HG03439 (cell line): ENCODE data around the gene AGTPBP1.
A peak's percentile ranks its signal among the peaks of the same experiment; 100 is the strongest.
"Not testable (repeated sequence)": the region's sequence is repeated elsewhere in the genome, so short reads cannot be mapped to it uniquely, and the experiment has no call there.

Experiments used
- ATAC-seq: cut with Tn5 transposase; IDR thresholded peaks from one replicate; pipeline ENCODE4 v1.9.1; 2021; ENCODE audit warnings: mild to moderate bottlenecking, moderate library complexity; ENCODE audit not compliant: unreplicated experiment

Gene AGTPBP1

DNA sequence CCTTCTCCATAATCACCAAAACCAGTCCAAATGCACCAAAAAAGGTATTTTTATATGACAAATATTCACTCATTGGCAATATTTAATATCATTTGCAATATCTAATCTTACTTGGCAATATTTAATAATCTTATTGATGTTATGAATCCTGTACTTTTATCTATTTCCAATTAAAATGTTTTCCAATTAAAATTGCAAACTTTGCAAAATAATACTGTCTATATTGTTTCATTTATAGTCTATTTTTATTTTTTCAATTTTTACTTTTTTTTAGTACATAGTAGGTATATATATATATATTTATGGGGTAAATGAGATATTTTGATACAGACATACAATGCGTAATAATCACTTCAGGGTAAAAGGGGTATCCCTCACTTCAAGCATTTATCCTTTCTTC is 109.9 kb downstream of the AGTPBP1 start:
- ATAC-seq, result no peak

- ATAC-seq, result no peak
These were observed 111.1 kb downstream of the AGTPBP1 start for GRCh38 chr9:85630676-85631075.

DNA sequence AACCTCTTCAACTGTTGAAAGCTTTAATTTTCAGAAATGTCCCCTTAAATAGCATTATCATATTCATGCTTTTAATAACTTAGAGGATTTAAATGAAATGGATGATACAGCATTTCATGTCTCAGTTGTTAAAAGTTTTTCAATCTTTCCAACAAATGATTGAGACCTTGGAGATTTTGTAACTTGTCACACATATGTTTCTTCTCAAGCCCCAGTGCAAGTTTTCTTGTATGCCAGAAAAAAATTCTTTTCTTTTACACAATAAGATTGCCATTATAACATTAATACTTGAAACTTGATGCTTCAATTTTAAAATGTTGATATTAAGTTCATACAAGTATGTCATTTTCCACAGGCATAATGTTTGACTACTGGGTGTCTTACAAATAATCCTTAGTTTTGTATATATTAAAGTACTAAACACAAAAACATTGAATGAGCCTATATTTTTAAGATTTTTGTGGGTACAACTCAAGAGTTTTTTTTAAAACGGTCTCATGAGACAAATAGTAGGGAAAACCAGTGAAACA is 124.5 kb downstream of the AGTPBP1 start:
- no peak for ATAC-seq

- no peak for ATAC-seq
These were observed 126.0 kb downstream of the AGTPBP1 start for GRCh38 chr9:85615792-85616191.

- peak; percentile 77 for ATAC-seq
These were observed 131.5 kb downstream of the AGTPBP1 start for GRCh38 chr9:85610074-85610860.

- ATAC-seq, result no peak
These were observed 135.8 kb downstream of the AGTPBP1 start for GRCh38 chr9:85605905-85606304.

DNA sequence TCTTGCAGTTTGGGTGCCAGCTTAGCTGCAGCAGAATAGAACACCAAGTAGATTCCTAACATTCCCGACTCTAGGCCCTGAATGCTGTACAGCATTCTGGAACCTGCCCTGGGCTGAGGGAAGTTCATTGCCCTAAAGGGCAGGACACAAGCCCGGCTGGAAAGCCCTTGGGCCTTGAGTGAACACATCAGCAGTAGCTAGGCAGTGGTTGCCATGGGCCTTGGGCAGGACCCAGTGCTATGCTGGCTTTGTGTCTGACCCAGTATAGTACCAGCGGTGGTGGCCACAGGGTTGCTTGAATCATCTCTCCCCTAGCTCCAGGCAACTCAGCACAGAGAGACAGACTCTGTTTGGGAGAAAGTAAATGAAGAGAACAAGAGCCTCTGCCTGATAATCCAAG is 137.8 kb downstream of the AGTPBP1 start:
- ATAC-seq, result no peak

GRCh38 chr9:85602742-85603141 is 139.0 kb downstream of the AGTPBP1 start:
- no peak for ATAC-seq

GRCh38 chr9:85600675-85601263 is 141.0 kb downstream of the AGTPBP1 start:
- ATAC-seq, result no peak

- no peak for ATAC-seq
These were observed 142.1 kb downstream of the AGTPBP1 start for GRCh38 chr9:85599540-85600105.

GRCh38 chr9:85594316-85594715 is 147.4 kb downstream of the AGTPBP1 start:
- no peak for ATAC-seq

DNA sequence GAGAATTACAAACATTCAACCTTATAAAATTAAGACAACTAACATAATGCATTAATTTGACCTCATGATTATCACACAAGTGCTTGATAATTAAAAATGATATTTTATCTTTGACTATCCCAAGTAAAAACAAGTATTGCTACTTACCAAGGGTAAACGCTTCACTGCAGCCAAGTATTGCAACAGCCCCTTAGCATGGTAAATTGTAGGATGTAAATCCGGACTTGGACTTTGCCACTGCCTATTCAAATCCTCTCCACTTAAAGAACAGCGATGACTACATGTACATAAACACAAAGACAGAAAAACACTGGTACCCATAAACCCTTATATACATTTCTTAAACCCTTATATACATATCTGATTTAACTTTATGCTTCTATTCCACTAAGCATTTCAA is 155.1 kb downstream of the AGTPBP1 start:
- ATAC-seq, result no peak

DNA sequence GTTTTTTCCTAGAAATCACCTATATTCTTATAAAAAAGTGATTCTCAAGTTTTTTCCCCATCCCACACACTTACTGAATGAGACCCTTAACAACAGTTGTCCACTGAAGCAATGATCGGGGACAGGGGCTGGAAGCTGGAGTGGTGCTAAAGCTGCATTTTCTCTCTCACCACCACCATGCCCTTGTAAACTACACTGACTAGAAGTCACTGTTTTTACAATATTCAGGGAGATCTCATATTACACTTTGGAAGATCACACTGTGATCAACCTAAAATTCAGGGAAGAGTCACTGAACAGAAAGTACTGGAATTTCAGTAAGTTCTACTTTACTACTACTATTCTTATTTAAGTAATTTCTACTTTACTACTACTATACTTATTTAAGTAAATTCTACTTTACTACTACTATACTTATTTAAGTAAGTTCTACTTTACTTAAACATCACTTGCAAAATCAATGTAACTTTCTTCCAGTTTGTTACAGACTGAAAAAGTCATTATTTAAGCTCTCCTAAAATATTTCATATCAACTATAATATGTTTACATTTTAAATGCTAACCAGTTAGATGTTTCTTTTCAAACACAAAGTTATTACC is 164.3 kb downstream of the AGTPBP1 start:
- no peak for ATAC-seq

DNA sequence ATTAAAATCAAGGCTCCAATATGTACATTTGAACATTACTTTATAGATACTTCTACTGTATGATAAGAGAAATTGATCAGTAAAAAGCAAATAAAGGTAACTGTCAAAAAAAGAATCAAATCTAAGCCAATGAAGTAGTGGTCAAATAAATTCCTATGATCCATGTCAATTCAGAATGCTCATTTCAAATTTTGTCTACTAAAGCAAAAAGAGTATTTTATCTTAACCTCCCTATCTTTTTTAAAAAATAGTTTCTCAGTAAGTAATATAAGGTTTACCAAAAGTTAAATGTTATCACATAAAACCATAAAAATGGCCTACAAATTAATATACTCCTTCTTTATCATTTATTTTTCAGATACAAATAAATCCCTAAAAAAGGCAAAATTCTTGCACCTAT is 165.9 kb downstream of the AGTPBP1 start:
- ATAC-seq, result no peak

DNA sequence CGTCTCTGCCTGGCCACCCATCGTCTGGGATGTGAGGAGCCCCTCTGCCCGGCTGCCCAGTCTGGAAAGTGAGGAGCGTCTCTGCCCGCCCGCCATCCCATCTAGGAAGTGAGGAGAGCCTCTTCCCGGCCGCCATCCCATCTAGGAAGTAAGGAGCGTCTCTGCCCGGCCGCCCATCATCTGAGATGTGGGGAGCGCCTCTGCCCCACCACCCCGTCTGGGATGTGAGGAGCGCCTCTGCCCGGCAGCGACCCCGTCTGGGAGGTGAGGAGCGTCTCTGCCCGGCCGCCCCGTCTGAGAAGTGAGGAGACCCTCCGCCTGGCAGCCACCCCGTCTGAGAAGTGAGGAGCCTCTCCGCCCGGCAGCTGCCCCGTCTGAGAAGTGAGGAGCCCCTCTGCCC is 168.2 kb downstream of the AGTPBP1 start:
- ATAC-seq, result not testable (repeated sequence)

DNA sequence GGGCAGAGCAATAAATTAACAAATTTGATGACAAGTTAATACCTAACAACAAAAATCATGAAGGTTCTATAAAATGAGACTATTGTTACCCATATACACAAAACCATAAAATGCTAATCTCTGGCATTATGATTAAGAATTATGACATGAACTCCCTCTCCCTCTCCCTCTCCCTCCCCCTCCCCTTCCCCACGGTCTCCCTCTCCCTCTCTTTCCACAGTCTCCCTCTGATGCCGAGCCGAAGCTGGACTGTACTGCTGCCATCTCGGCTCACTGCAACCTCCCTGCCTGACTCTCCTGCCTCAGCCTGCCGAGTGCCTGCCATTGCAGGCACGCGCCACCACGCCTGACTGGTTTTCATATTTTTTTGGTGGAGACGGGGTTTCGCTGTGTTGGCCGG is 168.8 kb downstream of the AGTPBP1 start:
- not testable (repeated sequence) for ATAC-seq

GRCh38 chr9:85569988-85570387 is 171.8 kb downstream of the AGTPBP1 start:
- no peak for ATAC-seq

- ATAC-seq, result no peak
These were observed 182.2 kb downstream of the AGTPBP1 start for GRCh38 chr9:85559526-85559925.

DNA sequence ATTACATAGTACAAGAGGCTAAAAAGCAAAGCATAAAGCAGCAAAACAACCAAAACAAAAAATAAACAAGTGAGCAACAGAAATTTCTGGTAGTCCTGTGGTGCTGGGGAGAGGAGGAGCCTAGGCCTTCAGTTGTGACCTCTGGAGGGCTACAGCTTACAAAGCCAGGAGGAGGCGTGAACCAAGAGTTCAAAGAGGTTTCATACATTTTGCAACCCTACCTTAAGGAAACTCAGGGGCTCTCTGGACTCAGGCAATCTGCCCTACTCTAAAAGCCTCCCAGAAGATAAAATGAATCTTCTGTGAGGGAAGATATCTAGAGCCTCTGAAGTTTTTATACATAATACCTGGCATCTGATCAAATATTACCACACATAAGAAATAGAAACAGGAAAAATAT is 187.4 kb downstream of the AGTPBP1 start:
- no peak for ATAC-seq

DNA sequence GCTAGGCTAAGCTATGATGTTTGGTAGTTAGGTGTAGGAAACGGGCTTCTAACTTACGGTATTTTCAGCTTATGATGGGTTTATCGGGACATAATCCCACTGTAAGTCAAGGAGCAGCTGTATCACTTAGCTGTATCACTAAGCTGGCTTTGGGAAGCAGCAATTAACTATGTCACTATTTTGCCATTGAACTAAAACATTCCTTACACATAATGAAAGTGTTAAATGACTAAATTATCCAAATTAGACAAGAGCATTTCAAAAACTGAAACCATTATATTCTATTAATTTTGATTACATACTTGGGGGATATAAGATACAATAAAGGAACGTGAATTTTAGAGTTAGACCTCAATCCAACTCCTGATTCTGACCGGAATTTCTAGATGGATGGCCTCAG is 188.3 kb downstream of the AGTPBP1 start:
- no peak for ATAC-seq

- no peak for ATAC-seq
These were observed 194.2 kb downstream of the AGTPBP1 start for GRCh38 chr9:85547599-85547998.

GRCh38 chr9:85543196-85543595 is 198.6 kb downstream of the AGTPBP1 start:
- no peak for ATAC-seq
